Loucy (cell line): Measurements from ENCODE around the gene GCH1.

ENCODE experiments used
- EZH2phosphoT487 ChIP-seq: fragments of 200-600 bp; IDR thresholded peaks from 2 replicates; pipeline ENCODE4 v1.6.1; 2018; ENCODE audit warnings: antibody characterized with exemption, mild to moderate bottlenecking, moderate library complexity, borderline replicate concordance
- TF ChIP-seq, protein P1 (sequence below): fragments of 200-600 bp; sonication (generic); conservative IDR thresholded peaks from 2 replicates; pipeline ENCODE4 v1.5.1; 2014; ENCODE audit warnings: mild to moderate bottlenecking, antibody characterized with exemption, low read length

DNA sequence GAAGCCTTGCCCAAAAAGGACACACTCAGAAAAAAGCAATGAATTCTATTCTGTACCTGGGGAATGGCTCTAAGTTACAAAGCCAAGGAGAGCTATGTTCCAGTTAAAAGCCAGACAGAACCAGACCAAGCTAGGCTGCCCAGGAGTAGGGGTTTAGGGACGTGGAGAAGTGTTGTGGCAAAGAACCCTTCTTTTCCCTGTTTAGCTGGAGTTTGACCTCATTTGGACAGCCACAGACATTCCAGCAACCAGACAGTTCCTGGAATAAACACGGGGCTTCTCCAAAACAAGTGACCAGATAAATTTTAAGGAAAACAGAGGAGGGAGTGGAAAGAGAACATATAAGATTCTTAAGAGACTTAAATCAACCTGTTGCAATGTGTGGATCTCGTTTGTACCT is 62.3 kb downstream of the GCH1 start:
- TF ChIP-seq, protein P1, sequence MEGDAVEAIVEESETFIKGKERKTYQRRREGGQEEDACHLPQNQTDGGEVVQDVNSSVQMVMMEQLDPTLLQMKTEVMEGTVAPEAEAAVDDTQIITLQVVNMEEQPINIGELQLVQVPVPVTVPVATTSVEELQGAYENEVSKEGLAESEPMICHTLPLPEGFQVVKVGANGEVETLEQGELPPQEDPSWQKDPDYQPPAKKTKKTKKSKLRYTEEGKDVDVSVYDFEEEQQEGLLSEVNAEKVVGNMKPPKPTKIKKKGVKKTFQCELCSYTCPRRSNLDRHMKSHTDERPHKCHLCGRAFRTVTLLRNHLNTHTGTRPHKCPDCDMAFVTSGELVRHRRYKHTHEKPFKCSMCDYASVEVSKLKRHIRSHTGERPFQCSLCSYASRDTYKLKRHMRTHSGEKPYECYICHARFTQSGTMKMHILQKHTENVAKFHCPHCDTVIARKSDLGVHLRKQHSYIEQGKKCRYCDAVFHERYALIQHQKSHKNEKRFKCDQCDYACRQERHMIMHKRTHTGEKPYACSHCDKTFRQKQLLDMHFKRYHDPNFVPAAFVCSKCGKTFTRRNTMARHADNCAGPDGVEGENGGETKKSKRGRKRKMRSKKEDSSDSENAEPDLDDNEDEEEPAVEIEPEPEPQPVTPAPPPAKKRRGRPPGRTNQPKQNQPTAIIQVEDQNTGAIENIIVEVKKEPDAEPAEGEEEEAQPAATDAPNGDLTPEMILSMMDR = no peak
- no peak for TF ChIP-seq EZH2phosphoT487
